Measurements from ENCODE around the gene SARS2.

SARS2 gene

GRCh38 chr19:38958301-38958700 lies 27.7 kb upstream of the SARS2 start:
- TF ChIP-seq CTCF (IDR thresholded peaks at IDR 0.05; ENCODE audit: control insufficient read depth, insufficient read depth, low read depth, low read length, missing control alignments): no peak
- H3K4me3 ChIP-seq (ENCODE audit: control insufficient read depth, low read depth, low read length): no peak overlapping the region
- no peak for DNase-seq (ENCODE audit: low read depth)

GRCh38 chr19:38956264-38956663 lies 25.7 kb upstream of the SARS2 start:
- H3K4me3 ChIP-seq (ENCODE audit: control insufficient read depth, low read depth, low read length): no peak overlapping the region
- no peak for DNase-seq (ENCODE audit: low read depth)
- no peak for TF ChIP-seq CTCF (IDR thresholded peaks at IDR 0.05; ENCODE audit: control insufficient read depth, insufficient read depth, low read depth, low read length, missing control alignments)

GRCh38 chr19:38953677-38954076 lies 23.1 kb upstream of the SARS2 start:
- DNase-seq (ENCODE audit: low read depth): no peak
- H3K4me3 ChIP-seq (ENCODE audit: control insufficient read depth, low read depth, low read length): no peak overlapping the region
- no peak for TF ChIP-seq CTCF (IDR thresholded peaks at IDR 0.05; ENCODE audit: control insufficient read depth, insufficient read depth, low read depth, low read length, missing control alignments)

- DNase-seq (ENCODE audit: low read depth): no peak
- H3K4me3 ChIP-seq (ENCODE audit: control insufficient read depth, low read depth, low read length): no peak overlapping the region
- peak; percentile 21 for TF ChIP-seq CTCF (IDR thresholded peaks at IDR 0.05; ENCODE audit: control insufficient read depth, insufficient read depth, low read depth, low read length, missing control alignments)
These were observed 22.0 kb upstream of the SARS2 start for GRCh38 chr19:38952395-38953165.

GRCh38 chr19:38951187-38951586 lies 20.6 kb upstream of the SARS2 start:
- H3K4me3 ChIP-seq (ENCODE audit: control insufficient read depth, low read depth, low read length): no peak overlapping the region

GRCh38 chr19:38949580-38950367 lies 19.2 kb upstream of the SARS2 start:
- DNase-seq (ENCODE audit: low read depth): no peak
- no peak overlapping the region for H3K4me3 ChIP-seq (ENCODE audit: control insufficient read depth, low read depth, low read length)
- no peak for TF ChIP-seq CTCF (IDR thresholded peaks at IDR 0.05; ENCODE audit: control insufficient read depth, insufficient read depth, low read depth, low read length, missing control alignments)

More at GRCh38 chr19:38951187-38951586, 20.6 kb upstream of the SARS2 start:
- no peak for DNase-seq (ENCODE audit: low read depth)
- TF ChIP-seq CTCF (IDR thresholded peaks at IDR 0.05; ENCODE audit: control insufficient read depth, insufficient read depth, low read depth, low read length, missing control alignments): no peak
